ENCODE data around the gene CD300H.

CD300H gene

GRCh38 chr17:74549343-74549742, 18.0 kb downstream of the CD300H start:
- no peak for DNase-seq (ENCODE audit: low spot score)

GRCh38 chr17:74547736-74548135, 19.6 kb downstream of the CD300H start:
- DNase-seq (ENCODE audit: low spot score) = no peak

GRCh38 chr17:74547264-74547663, 20.0 kb downstream of the CD300H start:
- DNase-seq (ENCODE audit: low spot score) = no peak

- DNase-seq (ENCODE audit: low spot score) = no peak
Measured at GRCh38 chr17:74546586-74546985, 20.7 kb downstream of the CD300H start.

- no peak for DNase-seq (ENCODE audit: low spot score)
Measured at GRCh38 chr17:74545843-74546230, 21.5 kb downstream of the CD300H start, which contains the start of gene CD300C. CD300C (minus strand) TSS chr17:74546115; CDS start chr17:74545782, 333 bp downstream.

- no peak for DNase-seq (ENCODE audit: low spot score)
Measured at GRCh38 chr17:74544991-74545842, 22.1 kb downstream of the CD300H start.

- no peak for DNase-seq (ENCODE audit: low spot score)
Measured at GRCh38 chr17:74543891-74544760, 23.2 kb downstream of the CD300H start.

GRCh38 chr17:74543406-74543805, 23.9 kb downstream of the CD300H start:
- no peak for DNase-seq (ENCODE audit: low spot score)

GRCh38 chr17:74542727-74543383, 24.5 kb downstream of the CD300H start:
- no peak for DNase-seq (ENCODE audit: low spot score)

- DNase-seq (ENCODE audit: low spot score) = no peak
Measured at GRCh38 chr17:74542166-74542565, 25.1 kb downstream of the CD300H start.

- no peak for DNase-seq (ENCODE audit: low spot score)
Measured at GRCh38 chr17:74541176-74542111, 25.9 kb downstream of the CD300H start.

- DNase-seq (ENCODE audit: low spot score) = no peak
Measured at GRCh38 chr17:74539281-74539820, 28.0 kb downstream of the CD300H start.

- DNase-seq (ENCODE audit: low spot score) = no peak
Measured at GRCh38 chr17:74536890-74537289, 30.4 kb downstream of the CD300H start.

- DNase-seq (ENCODE audit: low spot score) = no peak
Measured at GRCh38 chr17:74532115-74532514, 35.2 kb downstream of the CD300H start.

- DNase-seq (ENCODE audit: low spot score) = no peak
Measured at GRCh38 chr17:74531231-74531761, 36.0 kb downstream of the CD300H start, which contains the start of gene CD300LB. CD300LB (minus strand) TSS chr17:74531475; CDS start chr17:74531350, 125 bp downstream.

GRCh38 chr17:74530831-74531150, 36.5 kb downstream of the CD300H start:
- no peak for DNase-seq (ENCODE audit: low spot score)

- no peak for DNase-seq (ENCODE audit: low spot score)
Measured at GRCh38 chr17:74529243-74529642, 38.1 kb downstream of the CD300H start.

- DNase-seq (ENCODE audit: low spot score) = no peak
Measured at GRCh38 chr17:74528491-74529199, 38.7 kb downstream of the CD300H start.

- DNase-seq (ENCODE audit: low spot score) = no peak
Measured at GRCh38 chr17:74527756-74528155, 39.6 kb downstream of the CD300H start.

GRCh38 chr17:74527081-74527480, 40.2 kb downstream of the CD300H start:
- DNase-seq (ENCODE audit: low spot score) = no peak
